Hematopoietic multipotent progenitor cell treated with erythropoietin and hydrocortisone succinate and interleukin-3 and kit ligand, for 8 days (in vitro differentiated cells): ENCODE results near the gene VAC14.

Source experiments
- DNase-seq: peaks from one replicate; pipeline ENCODE4 v3.0.0-alpha.2; 2015

Gene VAC14

DNA sequence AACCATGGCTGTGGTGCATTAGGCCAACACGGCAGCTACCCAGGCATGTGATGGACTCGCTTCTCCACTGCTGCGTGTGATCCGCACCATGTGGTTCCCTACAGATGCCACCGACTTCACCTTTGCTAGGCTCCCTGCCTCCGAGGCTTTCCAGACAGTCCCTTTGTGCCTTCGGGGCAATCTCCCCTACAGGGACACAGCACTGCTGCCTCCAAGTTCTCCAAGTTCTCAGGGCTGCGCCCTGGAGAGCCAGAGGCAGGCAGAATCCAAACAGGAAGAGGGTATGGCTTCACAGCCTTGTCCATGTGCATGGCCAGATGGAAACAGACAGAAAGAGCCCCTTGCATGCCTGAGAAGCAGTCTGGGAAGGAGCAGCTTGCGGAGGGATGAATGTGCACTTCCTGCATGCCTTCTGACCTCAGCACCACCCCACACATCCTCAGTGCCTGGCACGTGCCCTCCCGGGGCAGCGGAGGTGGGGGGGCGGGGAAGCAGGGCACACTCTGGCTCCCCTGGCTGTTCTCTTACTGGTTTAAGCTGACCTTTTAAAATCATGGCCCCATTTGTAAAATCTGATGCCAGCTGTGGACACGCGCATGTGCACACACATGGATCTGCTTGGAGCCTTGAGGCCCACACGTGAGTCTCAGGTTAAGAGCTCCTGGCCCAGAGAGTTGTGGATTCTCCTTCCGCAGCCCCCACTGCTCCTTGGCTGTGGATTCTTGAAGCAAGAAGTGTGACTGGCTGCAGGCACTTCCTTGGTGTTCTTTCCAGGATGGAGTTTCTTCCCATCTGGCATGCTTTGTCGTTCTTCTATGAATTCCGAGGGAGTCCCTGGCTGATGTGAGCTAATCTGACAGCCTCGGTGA is 59.8 kb downstream of the VAC14 start:
- DNase-seq = no peak

DNA sequence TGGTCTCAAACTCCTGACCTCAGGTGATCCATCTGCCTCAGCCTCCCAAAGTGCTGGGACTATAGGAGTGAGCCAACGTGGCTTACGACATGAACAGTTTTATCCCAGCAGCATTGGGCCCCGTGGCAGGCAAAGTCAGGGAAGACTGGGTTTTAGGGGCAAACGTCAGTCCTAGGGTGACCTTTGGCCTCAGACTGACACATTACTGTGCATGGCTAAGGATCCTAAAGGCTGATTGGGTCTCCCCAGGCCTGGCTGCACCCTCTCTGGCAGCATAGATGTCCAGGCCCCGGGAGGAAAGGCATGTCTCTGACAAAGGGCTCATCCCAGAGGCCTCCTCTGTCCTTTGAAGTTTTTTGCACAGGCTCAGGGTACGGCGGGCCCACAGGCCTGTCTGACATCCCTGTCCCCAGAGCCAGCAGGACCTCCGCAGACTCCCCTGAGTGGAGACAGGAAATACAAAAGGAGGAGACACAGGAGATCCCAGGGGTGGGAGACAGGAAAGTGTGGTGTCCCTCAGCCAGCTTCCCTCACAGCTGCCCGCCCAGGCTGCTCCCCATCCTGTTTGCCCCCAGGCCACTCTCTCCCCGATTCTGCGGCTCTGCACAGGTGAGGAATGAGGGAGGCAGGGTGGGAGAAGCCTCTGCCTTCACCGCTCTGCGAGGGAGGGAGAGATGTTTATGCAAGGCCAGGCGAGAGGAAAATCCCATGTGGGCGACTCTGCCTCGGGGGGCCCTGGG is 60.6 kb downstream of the VAC14 start:
- DNase-seq = no peak

DNA sequence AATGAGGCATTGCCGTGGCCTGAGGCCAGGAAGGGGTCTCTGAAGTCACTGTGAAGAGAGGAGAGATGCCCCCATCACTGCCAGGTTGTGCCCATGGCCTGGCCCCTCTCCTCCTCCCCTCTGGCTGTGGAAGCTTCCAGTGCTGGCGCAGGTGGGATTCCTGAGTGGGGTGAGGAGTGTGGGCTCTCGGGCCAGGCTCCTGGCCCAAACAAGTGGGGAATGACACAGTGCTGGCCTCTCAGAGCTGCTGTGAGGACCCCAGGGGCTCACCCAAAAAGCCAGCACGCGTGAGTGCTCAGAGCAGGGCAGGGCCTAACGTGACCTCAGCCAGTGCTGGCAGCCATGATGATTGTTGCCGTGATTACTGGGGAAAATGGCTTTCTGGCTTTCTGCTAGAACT is 61.6 kb downstream of the VAC14 start:
- DNase-seq = no peak

DNA sequence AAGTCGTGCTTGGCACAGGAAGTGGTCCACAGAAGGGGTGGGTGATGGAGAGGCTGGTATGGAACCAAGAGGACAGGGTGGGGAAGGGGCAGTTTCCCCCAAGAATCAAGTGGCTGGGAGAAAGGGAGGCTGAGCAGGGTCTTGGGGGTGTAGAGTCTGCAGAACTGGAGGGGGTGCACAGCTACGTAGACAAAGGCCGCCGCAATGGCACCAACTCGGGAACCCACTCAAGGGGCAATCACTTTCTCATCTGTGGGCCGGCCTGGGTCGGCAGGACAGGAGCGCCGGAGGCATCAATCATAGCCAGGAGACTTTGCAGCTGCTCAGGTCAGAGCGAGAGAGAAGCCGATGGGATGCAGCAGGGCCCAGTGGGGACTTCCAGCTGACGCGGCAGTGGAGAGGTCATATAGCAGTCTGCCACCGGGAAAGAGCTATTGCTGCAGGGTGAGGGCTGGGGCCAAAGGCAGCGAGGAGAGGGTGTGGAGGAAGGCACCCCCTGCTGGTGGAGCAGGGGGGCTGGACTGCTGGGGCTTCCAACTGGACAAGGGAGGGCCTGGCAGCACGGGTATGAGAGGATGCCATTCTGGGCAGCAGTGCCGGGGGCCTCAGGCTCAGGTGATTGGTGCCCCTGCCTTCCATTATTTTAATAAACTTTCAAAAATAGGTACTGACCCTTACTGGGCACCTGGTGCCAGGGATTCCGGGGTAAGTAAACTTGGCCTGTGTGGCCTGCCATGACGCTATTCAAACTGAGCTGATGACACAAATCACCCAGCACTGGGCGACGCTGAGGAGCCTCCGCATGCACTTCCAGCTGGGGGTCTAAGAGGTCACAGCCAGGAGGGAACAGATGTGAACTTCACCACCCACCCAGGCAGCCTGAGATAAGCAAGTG is 62.6 kb downstream of the VAC14 start:
- DNase-seq = peak; percentile 64

DNA sequence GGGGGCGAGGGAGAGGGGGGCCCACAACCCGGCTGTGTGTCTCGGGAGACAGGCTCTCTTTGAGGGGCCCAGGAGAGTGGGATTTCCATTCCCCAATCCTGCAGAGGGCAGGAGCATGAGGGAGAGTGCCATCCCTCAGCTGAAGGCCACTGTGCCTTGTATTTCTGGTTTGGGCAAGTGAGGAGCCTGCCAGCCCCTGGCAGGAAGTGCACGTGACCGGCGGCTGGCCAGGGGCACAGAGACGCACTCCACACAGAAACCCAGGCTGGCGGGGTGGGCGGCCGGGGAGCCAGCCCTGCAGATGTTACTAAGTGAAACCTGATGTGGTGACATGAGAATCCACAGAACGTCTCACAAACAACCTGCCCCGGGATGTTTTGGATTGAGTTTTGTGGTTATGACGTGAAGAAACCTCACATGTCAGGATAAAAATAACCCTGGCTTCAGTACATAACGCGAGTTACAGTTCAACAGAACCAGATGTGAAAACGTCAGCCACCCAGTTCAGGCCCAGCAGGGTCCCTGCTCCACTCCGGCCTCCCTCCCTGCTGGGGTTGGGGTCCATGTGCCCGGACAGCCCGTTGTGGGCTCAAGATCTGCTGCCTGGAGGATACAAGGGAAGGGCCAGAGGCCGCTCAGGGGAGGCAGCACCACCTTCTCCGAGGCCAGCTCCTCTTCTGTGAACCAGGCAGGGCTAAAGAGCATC is 63.4 kb downstream of the VAC14 start:
- DNase-seq = no peak

DNA sequence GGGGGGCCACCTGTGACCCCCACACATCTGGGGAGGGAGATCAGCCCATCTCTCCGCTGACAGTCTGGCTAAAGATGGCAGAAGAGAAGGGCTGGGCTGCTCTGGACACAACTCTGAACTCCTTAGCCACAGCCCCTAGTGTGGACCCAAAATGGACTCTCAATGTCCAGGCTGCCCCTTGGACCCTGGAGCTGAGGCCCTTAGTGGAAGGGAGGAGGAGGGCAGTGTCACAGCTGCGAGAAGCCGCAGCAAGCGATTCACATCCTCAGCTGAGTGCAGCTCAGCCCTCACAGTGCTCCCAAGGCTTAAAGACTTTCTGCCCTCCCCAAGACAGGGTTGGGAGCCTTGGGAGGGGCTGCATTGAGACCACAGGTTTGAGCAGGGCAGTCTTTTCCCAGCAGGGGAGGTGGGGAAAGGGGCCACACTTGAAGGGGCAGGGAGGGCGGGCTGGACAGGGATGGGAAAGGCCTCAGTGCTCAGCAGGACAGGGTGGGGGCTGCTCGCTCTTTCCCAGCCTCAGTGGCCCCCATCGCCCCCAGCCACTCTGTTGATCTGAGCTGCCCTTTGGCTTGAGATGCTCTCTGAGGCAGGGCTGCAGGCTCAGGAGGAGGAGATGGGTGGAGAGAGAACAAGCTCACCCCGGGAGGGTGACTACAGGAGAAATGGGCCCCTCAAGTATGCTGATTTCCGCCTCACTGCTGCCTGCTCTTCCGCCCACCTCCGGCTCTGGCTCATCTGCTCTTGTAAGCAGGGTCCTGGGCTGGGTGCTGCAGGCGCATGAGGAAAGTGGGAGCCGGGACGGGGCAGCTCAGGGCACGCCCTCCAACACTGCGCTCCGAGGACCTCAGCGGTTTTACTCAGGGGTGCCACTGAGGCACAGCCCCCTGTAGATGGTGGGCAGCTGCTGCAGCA is 64.2 kb downstream of the VAC14 start:
- DNase-seq = no peak

DNA sequence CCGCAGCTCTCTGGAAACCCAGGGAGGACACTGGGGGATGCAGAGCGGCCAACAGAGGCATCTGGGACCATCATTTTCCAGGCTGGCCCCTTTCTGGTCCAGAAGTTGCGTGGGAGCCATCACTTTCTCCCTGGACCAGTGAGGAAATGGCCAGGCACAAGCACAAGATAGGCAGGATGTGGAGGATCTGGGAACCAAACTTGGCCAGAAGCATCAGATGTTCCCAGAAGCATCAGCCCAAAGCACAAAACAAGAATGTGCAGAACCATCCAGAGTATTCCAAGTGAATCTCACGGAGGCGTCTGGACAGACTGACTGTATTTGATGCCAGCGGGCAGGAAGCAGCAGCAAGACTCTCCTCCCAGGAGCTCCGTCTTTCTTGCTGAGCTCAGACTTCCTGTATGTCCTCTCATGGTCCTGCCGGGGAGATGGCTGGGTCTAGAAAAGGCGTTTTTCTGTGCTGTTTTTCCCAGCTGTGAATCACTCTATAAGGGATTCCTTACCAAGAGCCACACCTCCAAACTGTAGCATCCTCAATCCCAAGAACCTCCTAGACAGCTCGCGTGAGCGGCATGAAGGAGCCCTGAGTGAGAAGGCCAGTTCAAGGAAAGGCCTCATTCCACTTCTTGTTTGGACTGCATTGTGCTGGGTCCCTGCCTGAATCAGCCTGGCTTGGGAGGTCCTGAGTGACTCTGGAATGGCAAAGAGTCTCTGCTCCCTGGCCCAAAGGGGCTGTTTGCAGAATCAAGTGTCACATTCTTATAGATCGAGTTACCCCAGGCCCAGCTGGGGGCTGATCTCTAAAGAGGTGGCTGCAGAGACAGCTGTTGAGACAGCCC is 65.6 kb downstream of the VAC14 start:
- no peak for DNase-seq

DNA sequence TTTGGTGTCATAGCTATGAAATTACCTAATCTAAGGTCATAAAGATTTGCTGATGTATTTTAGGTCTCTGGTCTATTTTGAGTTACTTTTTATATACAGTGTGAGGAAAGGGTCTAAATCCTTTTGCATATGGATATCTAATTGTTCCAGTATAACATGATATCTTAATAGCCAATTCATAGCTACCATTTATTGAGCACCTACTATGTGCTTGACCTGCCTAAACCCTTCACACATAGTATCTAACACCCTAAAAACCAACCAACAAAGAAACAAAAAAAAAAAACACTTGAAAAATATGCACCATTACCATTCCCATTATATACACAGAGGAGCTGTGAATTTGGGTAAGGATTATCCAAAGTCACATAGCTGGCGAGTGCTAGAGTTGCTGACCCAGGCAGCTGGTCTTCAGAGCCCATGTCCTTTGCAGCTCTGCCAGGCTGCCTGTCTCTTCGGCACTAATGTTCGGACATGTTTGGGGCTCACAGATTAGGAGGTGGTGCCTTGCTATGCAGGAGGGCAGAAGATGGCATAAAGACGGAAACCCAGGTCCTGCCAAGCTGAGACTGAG is 66.3 kb downstream of the VAC14 start:
- no peak for DNase-seq

DNA sequence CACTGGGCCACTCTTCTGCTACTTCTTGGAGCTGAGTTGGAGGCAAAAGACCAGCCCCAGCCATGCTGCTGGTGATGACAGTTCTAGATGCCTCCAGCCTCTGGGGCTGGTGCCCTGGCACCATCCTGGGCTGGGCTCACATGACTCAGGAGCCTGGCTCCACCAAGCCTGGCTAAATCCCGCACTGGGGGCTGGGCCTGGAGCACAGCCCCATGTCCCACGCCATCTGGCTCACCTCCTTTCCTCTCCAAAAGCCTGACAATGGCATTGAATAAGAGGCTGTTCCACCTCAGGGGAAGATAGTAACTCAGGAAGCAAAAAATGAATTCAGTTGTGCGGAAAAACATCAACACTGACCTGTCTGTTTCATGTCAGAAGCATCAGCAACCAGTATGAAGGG is 70.0 kb downstream of the VAC14 start:
- no peak for DNase-seq

DNA sequence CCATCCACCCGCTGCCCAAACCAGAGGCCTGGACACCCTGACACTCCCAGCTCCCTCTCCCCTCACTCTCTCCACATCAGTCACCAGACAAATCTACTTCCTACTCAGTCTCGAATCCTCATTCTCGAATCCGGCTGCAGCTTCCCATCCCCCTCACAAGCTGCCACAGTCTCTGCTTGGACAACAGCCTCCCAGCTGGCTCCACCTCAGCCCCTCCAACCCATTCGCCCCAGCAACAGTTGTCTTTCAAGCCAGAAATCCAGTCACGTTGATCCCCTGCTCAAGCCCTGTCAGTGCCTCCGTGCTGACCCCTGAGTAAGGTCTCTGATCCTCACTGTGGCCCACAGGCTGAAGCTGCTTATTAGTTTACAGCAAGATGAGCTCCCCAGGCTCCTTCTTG is 70.9 kb downstream of the VAC14 start:
- no peak for DNase-seq

DNA sequence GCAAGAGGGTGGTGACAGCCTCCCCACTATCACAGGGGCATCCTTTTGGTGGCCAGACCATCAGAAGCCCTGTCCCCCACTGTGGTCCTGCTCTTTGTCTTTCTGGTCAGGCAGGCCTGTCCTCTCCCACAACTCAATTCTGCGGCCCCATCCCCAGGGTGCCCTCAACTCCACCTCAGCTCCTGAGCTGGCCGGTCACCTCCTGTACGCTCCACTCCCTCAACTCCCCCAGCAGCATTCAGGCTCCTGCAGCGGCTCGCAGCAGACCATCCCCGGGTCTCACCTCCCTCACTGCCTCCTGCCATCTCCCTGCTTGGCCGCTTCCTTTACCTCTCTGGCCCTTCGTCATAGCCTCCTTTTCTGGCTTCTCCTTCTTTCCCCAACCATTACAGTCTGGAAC is 71.7 kb downstream of the VAC14 start:
- DNase-seq = no peak

DNA sequence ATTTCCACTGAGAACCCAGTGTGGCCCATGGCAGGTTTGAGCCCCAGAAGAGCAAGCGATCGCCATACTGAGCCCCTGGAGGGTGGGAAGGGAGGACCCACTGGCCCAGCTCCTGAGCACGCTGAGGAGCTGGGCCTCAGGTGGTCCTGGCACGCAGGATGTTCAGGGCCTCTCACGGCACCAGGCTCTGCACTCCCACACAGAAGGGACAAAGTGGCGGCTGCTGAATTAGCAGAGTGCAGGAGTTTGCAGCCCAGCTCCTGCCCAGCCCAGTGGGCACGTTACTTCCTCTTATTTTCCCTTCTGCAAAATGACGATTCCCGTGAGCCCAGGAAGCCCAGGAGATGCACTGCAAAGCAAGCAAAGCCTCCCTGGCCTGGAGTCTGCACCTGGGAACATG is 72.8 kb downstream of the VAC14 start:
- no peak for DNase-seq

DNA sequence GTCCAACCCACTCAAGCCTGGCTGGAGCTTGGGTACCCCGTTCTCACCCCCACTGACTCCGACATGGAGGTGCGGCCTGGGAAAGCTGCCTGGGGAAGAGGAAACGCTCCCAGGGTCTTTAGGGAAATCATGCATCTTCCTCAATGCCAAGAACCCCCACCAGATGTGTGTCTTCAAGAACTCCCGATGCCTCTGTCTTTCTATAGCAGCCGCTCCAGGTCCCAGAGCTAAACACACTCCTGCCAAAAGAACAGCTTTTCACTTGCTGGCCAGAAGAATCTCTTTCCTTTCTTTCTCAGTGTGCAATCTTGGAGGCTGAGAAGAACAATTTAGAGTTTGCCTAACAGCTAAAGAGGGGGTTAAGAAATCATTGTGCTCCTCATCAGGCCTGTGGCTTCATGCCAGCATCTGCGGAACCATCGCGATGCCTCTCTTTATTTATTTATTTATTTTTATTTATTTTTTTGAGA is 74.0 kb downstream of the VAC14 start:
- DNase-seq = no peak

DNA sequence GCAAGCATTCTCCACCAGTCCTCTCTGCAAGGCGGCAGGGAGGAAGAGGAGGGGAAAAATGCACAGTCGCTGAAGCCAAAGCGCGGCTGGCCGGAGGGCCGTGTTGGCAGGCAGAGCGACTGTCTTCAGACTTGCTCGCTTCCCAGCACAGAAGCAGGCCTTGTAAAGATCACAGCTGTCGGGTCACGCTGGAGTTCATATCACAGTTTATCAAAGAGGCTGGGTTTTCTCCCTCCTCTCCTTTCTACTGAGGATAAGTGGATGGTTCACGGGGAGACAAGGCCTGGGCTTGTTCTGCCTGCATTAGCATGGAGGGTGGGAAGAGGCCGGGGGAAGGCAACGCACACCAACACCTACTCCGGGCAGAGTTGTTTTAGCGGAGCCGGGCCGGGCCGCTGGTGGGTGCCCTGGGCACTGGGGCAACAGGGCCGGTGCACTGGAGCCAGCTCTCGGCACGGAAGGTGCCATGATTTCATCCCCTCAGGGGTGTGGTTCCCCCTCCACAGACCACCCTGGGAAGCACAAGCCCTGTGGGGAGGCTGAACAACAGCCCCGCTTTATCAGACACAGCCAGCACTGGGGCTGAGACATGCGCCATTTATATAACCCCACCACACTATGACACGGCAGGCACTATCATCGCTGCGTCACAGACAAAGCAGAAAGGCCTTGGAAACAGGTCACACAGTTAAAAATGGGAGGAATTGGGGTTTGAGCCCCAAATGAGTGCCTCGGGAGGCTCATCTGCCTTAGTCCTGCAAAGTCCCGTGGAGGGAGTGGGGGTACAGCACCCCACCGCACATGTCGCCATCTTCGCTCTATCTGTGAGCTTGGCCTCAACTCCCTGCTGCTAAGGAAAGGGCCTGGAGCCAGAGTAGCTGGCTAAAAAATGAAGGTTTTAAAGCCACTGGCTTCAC is 74.8 kb downstream of the VAC14 start:
- peak; percentile 33 for DNase-seq

DNA sequence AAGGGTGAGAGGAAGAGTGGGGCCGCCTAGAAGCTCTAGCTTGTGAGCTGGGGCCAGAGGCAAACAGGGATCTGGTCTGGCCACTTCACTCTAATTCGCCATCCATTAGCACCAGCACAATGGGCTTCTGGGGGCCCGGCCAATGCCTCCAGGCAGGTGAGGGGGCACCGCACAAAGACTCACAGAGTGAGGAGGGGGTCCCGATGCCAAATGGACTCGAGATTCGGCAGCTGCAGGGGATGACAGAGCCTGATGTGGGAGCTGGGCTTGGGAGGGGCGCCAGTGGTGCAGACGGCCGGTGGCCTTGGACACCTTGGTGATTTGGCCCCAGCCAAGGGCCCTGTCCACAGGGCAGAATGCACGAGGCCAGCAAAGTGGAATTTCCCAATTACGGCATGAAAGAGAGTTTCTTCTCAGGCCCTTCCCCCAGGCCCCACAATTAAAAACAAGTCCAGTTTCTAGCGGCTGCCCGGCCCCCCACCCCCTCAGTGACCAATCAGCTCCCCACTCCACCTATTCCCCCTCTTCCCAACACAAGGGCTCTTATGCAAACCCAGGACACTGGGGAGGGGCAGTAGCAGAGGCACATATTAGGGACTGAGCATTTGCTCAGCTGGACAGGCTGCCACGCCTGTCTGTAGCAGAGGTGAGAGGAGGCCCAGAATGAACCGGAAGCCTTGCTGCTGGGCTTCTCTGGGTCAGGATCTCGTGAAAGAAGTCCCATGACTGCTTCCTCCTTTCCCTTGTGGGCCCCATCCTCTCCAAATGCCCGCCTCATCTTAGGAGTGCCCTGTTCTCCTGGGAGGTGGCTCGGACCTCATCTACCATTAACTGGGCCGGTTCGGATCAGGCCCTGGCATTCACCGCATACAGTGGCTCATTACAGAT is 75.7 kb downstream of the VAC14 start:
- DNase-seq = no peak

DNA sequence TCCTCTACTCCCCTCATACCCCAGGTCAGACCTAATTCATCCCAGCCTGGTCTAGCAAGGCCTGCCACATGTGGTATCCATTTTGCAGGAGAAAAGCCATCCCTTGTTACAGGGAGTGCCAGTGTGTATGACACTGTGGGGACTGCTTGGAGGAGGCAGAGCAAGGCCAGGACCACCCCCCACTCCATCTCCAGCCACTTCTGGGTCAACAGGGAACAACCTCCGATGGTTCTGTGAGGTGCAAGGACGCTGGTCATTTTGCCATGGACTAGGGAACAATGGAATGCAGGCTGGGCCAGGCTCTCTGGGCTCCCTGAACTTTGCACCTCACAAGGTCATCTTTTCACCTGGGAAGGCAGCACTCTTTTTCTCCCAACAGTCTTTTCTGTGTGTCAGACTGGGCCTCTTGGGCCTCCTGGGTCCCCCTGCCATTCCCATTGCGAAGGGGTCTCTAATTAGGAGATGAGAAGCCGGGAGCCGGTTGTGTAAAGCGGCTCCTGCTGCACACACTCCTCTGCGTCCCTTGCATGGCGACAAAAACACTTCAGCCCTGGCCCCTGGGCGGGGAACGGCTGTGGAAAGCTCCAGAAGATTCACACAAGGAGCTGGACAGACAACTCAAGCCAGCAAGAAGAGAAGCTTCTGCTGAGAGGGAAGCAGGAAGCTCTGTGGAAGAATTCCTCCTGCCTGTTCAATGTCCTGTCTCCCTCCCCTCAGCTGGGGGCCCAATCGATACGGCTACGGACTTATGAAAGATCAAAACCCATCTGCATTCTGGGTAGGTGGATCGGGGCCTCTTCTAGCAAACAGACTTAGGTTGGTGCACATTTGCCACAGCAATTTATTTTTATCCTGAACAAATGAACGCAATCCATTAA is 76.6 kb downstream of the VAC14 start:
- no peak for DNase-seq

DNA sequence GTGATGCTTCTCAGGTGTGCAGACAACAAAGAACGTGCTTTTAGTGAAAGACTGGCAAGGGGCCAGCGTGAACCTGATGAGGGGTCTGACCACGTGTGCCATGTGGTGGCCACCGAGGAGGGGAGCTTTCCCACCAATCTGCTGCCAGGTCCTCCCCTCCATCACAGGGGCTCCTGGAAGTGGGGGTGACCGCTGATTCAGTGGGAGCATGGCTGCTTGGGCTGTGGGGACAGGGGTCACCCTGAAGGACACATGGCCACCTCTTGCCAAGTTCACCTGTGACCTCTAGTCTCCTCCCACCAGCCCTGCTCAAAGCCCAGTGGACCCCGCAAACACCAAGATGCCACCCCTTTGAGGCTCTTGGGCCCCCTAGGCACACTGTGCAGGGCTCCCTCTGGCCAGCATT is 77.2 kb downstream of the VAC14 start:
- DNase-seq = no peak
